GM12801 (cell line): ENCODE data around the gene ELOVL6.

Source experiments
- TF ChIP-seq, protein P1 (sequence below): IDR thresholded peaks from one replicate; pipeline ENCODE4 v1.5.1; 2011; ENCODE audit warnings: control low read depth; ENCODE audit not compliant: insufficient read length; ENCODE audit errors: extremely low read depth

Gene ELOVL6

GRCh38 chr4:110152386-110152785 lies 46.0 kb downstream of the ELOVL6 start:
- TF ChIP-seq, protein P1, sequence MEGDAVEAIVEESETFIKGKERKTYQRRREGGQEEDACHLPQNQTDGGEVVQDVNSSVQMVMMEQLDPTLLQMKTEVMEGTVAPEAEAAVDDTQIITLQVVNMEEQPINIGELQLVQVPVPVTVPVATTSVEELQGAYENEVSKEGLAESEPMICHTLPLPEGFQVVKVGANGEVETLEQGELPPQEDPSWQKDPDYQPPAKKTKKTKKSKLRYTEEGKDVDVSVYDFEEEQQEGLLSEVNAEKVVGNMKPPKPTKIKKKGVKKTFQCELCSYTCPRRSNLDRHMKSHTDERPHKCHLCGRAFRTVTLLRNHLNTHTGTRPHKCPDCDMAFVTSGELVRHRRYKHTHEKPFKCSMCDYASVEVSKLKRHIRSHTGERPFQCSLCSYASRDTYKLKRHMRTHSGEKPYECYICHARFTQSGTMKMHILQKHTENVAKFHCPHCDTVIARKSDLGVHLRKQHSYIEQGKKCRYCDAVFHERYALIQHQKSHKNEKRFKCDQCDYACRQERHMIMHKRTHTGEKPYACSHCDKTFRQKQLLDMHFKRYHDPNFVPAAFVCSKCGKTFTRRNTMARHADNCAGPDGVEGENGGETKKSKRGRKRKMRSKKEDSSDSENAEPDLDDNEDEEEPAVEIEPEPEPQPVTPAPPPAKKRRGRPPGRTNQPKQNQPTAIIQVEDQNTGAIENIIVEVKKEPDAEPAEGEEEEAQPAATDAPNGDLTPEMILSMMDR = no peak

DNA sequence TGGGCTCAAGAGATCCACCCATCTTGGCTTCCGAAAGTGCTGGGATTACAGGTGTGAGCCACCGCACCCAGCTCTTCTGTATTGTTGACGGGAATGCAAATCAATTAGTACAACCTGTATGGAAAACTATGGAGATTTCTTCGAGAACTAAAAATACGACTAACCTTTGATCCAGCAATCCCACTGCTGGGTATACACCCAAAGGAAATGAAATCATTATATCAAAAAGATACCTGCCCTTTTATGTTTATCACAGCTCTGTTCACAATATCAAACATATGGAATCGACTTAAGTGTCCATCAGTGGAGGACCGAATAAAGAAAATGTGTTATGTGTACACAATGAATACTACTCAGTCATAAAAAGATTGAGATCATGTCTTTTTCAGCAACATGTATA lies 49.3 kb downstream of the ELOVL6 start:
- TF ChIP-seq, protein P1 = no peak

DNA sequence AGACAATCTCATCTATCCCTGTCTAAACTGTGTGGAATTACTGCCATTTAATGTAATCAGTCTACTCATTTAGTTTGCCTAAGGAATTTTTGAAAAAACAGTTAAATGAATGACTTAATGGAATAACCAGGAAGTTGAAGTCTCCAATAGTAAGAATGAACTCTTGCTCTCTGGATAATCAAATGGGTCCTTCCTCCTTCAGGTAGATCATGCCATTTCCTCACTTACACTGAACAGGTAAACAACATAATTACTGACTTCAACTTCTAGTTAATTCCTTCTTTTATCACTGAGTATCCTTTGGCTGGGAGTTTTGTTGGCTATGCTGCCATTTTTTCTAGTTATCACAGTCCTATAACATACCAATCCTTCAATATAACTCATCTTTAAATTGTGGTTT lies 56.0 kb downstream of the ELOVL6 start:
- TF ChIP-seq, protein P1 = no peak

DNA sequence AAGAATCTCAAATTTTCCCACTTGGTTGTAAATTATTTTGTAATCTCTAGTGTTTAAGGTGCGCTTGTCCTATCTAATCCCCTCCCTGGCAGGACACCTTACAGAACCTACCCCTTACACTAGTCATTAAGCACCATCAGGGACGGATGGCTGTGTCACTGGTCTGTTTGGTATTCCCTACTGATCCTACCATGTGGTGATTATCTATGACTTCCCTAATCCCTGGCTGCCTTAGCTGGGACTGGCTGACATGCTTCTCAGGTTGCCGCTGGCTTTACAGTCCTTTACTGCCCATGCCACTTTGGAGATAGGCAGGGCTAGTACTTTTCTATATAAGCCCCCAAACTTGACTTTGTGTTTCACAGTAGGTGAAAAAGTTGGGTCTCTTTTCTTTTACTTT lies 58.6 kb downstream of the ELOVL6 start:
- TF ChIP-seq, protein P1 = no peak

GRCh38 chr4:110139111-110139510 lies 59.3 kb downstream of the ELOVL6 start:
- TF ChIP-seq, protein P1 = no peak

- TF ChIP-seq, protein P1 = no peak
Observed at GRCh38 chr4:110138551-110138950, 59.9 kb downstream of the ELOVL6 start.

- TF ChIP-seq, protein P1 = no peak
Observed at GRCh38 chr4:110137829-110138228, 60.6 kb downstream of the ELOVL6 start.

DNA sequence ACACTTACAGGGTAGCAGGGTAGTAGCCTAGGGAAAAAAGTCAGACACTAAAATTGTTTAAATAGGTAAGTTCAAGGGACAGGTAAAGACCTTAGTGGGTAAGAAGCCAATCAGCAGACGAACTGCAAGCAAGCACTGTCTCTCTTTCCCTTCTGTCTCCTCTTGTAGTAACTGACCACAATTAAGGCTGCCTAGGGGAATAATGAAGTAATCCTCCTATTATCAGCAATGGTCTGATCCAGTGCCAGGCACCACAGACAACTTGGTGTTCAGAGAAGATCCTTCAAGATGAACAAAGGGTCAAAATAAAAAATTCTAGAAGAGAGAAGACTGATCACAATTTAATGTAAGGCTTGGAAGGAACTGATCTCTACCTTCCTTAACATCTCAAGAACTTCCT lies 62.9 kb downstream of the ELOVL6 start:
- TF ChIP-seq, protein P1 = no peak
